SH-SY5Y (cell line): ENCODE measurements around the gene MAN1C1.

ENCODE experiments used
- GATA2 ChIP-seq: IDR thresholded peaks from 2 replicates; pipeline ENCODE4 v1.6.1; 2011; ENCODE audit warnings: mild to moderate bottlenecking, low read depth, low read length
- GATA3 ChIP-seq: IDR thresholded peaks from 2 replicates; pipeline ENCODE4 v1.6.1; 2011; ENCODE audit warnings: low read depth, mild to moderate bottlenecking, low read length, moderate library complexity

The MAN1C1 gene

DNA sequence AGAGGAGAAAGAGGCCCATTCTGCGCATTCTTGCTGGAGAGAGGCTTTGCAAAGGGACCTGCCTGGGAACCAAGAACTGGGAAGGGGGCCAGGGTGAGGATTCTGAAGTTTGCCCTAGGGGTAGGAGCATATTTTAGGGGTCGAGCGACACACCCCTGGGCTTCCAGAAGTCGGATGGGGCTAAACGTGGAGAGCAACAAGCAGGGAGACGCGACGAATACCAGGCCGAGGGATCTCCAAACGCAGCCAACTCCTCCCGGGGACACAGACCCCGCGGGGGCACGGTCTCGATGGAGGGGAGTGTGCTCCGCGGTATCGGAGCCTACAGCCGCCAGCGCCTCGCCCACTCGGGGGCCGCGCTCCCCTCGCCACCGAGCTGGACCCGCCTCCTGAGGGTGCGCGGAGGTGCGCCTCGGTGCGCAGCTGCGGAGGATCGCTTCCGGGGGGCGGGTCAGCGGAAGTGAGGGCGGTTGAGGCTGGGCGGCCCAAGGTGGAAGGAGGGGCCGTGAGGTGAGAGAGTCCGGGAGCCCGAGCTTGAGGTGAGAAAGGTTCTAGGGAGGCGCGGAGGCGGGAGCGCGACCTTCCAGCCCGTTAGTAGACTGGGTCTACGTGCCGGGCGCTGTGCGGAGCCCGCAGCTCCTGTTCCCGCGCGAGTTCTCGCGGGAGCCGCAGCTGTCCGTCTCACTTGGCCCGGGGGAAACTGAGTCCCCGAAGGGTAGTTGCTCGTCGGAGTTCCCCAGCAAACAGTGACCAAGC, 203.1 kb downstream of the MAN1C1 start, which contains the start of gene MTFR1L:
Gene MTFR1L, plus strand, starts transcription at position 464 of the 756 bp plus-strand sequence. CDS start 3,151 bp downstream, outside the sequence.
- TF ChIP-seq GATA2 (no peak), GATA3 (no peak)

- no peak for TF ChIP-seq GATA2
- TF ChIP-seq GATA3: no peak
Measured at GRCh38 chr1:25820247-25821111, 203.9 kb downstream of the MAN1C1 start.

- TF ChIP-seq GATA3: no peak
- TF ChIP-seq GATA2: no peak
Measured at GRCh38 chr1:25821112-25821476, 204.5 kb downstream of the MAN1C1 start.

DNA sequence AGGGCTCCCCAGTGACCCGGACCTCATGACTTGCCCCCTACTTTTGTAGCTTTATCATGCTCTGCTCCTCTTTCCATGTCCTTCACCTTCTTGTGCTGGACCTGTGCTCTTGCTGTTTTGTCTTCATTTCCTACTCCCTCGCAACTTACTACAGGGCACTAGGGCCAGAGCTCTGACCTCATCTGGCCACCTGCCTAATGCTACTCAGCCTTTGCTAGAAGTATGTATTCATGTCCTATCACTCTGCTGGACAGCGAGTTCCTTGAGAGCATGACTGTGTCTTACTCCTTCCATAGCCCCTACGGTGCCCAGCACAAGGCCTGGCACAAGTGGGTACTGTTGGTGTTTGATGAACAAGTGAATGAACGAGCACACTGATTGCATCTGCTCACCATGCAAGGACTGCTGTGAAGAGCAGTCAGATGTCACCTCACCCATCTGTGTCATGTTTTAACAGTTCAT, 205.1 kb downstream of the MAN1C1 start:
- TF ChIP-seq GATA2 (no peak), GATA3 (no peak)

- TF ChIP-seq GATA2 (no peak), GATA3 (no peak)
Measured at GRCh38 chr1:25825605-25826004, 209.0 kb downstream of the MAN1C1 start.

DNA sequence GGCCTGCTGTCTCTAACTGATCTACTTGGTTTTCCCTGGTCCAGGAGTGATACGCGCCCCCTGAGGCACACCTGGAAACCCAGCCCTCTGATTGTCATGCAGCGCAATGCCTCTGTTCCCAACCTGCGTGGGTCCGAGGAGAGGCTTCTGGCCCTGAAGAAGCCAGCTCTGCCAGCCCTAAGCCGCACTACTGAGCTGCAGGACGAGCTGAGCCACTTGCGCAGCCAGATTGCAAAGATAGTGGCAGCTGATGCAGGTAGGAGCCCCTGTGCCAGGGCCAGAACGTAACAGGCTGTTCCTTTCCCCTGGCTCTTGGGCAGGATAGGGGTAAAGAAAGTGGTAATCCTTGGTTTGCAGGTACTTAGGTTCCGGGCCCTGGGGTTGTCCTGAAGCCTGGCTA, 210.0 kb downstream of the MAN1C1 start:
- TF ChIP-seq GATA3 (no peak), GATA2 (no peak)

GRCh38 chr1:25828491-25828890, 211.9 kb downstream of the MAN1C1 start:
- TF ChIP-seq GATA3 (no peak), GATA2 (no peak)

DNA sequence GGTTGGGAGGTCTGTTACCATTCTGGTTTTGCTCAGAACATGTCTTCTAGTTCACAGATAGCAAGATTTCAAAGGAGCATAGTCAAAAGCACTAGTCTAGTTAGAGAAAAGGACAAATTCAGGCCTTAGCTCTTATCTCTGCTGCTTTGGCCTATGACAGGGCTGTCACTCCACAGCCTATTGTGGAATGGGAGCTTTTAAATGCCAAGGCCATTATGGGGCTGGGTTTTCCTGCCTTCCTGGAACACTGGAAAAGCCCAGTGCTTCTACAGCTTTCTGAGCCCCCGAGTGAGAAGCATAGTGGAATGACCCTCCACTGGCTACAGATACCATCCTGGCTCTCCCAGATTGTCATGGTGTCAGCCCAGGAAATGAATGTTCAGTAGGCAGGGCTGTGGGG, 212.5 kb downstream of the MAN1C1 start:
- TF ChIP-seq GATA3 (no peak), GATA2 (no peak)

DNA sequence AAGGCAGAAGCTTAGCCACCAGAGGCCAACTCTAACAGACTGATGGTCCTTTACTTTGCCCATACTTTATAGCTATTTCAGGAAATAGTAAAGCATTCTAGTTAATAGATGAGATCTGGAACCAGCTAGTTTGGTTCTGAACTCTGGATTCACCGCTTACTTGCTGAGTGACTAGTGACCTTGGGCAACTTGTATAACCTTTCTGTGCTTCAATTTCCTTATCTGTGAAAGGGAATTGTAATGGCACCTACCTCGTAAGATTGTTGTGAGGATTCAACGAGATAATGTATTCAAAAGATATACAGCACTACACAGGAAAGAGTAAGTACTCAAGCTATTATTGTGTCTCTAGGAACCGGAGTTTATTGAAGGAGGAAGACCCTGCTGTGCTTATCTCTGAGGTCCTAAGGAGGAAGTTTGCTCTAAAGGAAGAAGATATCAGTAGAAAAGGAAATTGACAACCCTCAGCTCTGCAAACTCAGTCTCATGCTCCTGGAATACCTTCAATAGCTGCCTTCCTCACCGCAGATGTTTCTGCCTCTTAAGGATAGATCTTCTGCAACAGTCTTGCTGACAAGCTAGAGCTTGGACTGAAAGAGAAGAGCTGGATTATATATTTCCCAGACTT, 215.1 kb downstream of the MAN1C1 start:
- TF ChIP-seq GATA2: no peak
- no peak for TF ChIP-seq GATA3

- TF ChIP-seq GATA2 (no peak), GATA3 (no peak)
Measured at GRCh38 chr1:25832336-25833037, 215.9 kb downstream of the MAN1C1 start.

DNA sequence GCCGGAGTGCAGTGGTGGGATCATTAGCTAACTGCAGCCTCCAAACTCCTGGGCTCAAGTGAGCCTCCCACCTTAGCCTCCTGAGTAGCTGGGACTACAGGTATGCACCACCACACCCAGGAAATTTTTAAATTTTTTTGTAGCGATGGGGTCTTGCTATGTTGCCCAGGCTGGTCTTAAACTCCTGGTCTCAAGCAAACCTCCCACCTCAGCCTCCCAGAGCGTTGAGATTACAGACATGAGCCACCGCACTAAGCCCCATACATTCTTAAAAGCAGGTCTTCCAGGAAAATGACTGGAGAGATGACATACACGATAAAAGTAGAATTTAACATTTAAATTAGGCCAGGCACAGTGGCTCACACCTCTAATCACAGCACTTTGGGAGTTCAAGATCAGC, 216.6 kb downstream of the MAN1C1 start:
- TF ChIP-seq GATA3 (no peak), GATA2 (no peak)
